Measurements from ENCODE around the gene GYS1.

GYS1 gene

GRCh38 chr19:48962029-48962848 lies 30.9 kb downstream of the GYS1 start (continued):
- TF ChIP-seq CTCF (tag by site-specific recombination; IDR thresholded peaks at IDR 0.05) (no peak), BCL6B (tag by site-specific recombination; IDR thresholded peaks at IDR 0.05) (no peak), ZNF433 (tag by site-specific recombination; IDR thresholded peaks at IDR 0.05; ENCODE audit: low read depth) (no peak), SALL2 (tag by site-specific recombination; IDR thresholded peaks at IDR 0.05; ENCODE audit: borderline replicate concordance) (no peak), ZNF391 (tag by site-specific recombination; IDR thresholded peaks at IDR 0.05; ENCODE audit: borderline replicate concordance, low read depth) (no peak), ZNF10 (tag by site-specific recombination; IDR thresholded peaks at IDR 0.05) (no peak), ZNF341 (tag by site-specific recombination; IDR thresholded peaks at IDR 0.05; ENCODE audit: low read depth) (no peak), TCF7L2 (IDR thresholded peaks at IDR 0.05; ENCODE audit: borderline replicate concordance, low read depth, low read length) (no peak), ZSCAN4 (tag by site-specific recombination; IDR thresholded peaks at IDR 0.05) (no peak), ZNF114 (tag by site-specific recombination; IDR thresholded peaks at IDR 0.05) (no peak), ZNF621 (tag by site-specific recombination; IDR thresholded peaks at IDR 0.05) (no peak), HOXC10 (CRISPR knock-in tag; IDR thresholded peaks at IDR 0.05) (no peak), ZNF518A (tag by site-specific recombination; conservative IDR thresholded peaks at IDR 0.05; ENCODE audit: low read depth) (no peak), SCRT2 (tag by site-specific recombination; IDR thresholded peaks at IDR 0.05) (no peak), ZBTB6 (tag by site-specific recombination; IDR thresholded peaks at IDR 0.05) (no peak), ZNF324 (tag by site-specific recombination; IDR thresholded peaks at IDR 0.05) (no peak), ZNF837 (tag by site-specific recombination; IDR thresholded peaks at IDR 0.05) (no peak), GLIS1 (tag by site-specific recombination; IDR thresholded peaks at IDR 0.05) (peak; percentile 96), GFI1B (tag by site-specific recombination; IDR thresholded peaks at IDR 0.05) (no peak), SP2 (tag by site-specific recombination; IDR thresholded peaks at IDR 0.05) (peak; percentile 57), ZSCAN5A (tag by site-specific recombination; IDR thresholded peaks at IDR 0.05) (no peak), ZSCAN18 (tag by site-specific recombination; IDR thresholded peaks at IDR 0.05) (no peak), ZNF600 (tag by site-specific recombination; IDR thresholded peaks at IDR 0.05) (peak; percentile 87)

Data from HEK293 (cell line).